HUDEP-2 (cell line): ENCODE results near the gene PF4V1.
"Not testable (repeated sequence)": the region's sequence is repeated elsewhere in the genome, so short reads cannot be mapped to it uniquely, and the experiment has no call there.

Source experiments
- DNase-seq, 76 experiments: peaks; one replicate each; lab custom pipeline; 2025; ENCODE audit not compliant: unreplicated experiment in 76 of 76; lab: John Stamatoyannopoulos, UW

PF4V1 gene

DNA sequence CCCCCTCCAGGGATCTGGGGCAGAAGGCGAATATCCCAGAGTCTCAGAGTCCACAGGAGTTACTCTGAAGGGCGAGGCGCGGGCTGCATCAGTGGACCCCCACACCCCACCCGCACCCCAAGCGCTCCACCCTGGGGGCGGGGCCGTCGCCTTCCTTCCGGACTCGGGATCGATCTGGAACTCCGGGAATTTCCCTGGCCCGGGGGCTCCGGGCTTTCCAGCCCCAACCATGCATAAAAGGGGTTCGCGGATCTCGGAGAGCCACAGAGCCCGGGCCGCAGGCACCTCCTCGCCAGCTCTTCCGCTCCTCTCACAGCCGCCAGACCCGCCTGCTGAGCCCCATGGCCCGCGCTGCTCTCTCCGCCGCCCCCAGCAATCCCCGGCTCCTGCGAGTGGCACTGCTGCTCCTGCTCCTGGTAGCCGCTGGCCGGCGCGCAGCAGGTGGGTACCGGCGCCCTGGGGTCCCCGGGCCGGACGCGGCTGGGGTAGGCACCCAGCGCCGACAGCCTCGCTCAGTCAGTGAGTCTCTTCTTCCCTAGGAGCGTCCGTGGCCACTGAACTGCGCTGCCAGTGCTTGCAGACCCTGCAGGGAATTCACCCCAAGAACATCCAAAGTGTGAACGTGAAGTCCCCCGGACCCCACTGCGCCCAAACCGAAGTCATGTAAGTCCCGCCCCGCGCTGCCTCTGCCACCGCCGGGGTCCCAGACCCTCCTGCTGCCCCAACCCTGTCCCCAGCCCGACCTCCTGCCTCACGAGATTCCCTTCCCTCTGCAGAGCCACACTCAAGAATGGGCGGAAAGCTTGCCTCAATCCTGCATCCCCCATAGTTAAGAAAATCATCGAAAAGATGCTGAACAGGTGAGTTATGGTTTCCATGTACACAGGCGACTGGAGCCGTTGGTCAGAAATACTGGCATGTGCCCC, 16.3 kb downstream of the PF4V1 start, which contains the start of gene CXCL1:
TSS of gene CXCL1 (plus strand) at position 264 of the 926 bp plus-strand sequence. CDS start at position 342, 78 bp downstream.
- no peak for DNase-seq

DNA sequence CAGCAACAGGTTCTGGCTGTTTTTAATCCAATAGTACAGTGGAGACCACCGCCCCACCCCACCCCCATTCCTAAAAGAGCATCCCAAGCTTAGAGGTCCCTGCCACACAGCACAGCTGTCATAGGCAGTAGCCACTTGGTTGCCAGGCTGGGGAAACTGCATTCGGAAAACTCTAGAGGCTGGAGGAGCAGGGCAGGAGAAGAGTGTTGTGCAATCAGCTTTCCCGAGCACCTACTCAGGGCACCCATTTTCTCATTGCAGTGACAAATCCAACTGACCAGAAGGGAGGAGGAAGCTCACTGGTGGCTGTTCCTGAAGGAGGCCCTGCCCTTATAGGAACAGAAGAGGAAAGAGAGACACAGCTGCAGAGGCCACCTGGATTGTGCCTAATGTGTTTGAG, 17.2 kb downstream of the PF4V1 start:
- DNase-seq, result no peak

DNA sequence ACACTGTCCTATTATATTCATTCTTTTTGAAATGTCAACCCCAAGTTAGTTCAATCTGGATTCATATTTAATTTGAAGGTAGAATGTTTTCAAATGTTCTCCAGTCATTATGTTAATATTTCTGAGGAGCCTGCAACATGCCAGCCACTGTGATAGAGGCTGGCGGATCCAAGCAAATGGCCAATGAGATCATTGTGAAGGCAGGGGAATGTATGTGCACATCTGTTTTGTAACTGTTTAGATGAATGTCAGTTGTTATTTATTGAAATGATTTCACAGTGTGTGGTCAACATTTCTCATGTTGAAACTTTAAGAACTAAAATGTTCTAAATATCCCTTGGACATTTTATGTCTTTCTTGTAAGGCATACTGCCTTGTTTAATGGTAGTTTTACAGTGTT, 17.7 kb downstream of the PF4V1 start:
- DNase-seq, result no peak

DNA sequence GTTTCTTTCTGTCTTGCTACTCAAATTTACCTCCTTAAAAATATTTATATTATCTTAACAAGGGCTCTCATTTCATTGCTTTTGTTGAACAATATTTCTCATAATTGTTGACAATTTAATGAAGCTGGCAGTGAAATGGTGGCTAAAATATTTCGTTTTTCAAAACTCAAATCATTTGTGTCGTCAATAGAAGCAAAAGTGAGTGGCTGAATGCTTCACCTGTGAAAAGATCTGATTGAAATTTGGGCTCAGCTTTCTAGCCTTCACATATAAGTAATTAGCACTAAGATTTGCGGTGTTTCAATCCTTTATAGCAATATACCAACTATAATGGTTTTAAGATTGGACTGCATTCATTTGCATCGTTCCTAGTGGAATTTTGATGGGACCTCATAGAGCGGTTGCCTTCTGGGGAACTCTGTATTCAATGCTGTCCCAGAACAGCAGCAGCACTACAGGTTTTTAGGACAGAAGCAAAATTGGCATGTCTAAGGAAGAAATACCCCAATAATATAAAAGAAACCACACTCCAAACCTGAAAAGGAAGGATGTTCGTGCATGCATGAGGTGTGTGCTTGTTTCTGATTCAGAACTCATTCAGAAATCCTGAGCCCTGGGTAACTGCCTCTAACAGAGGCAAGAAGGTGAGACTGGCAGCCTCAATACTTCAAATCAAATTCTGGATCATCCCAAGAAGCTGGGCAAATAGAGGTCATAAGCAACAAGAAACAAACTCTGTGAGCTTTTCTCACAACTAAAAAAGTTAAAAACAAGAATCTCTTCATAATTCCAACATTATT, 18.6 kb downstream of the PF4V1 start:
- no peak for DNase-seq

DNA sequence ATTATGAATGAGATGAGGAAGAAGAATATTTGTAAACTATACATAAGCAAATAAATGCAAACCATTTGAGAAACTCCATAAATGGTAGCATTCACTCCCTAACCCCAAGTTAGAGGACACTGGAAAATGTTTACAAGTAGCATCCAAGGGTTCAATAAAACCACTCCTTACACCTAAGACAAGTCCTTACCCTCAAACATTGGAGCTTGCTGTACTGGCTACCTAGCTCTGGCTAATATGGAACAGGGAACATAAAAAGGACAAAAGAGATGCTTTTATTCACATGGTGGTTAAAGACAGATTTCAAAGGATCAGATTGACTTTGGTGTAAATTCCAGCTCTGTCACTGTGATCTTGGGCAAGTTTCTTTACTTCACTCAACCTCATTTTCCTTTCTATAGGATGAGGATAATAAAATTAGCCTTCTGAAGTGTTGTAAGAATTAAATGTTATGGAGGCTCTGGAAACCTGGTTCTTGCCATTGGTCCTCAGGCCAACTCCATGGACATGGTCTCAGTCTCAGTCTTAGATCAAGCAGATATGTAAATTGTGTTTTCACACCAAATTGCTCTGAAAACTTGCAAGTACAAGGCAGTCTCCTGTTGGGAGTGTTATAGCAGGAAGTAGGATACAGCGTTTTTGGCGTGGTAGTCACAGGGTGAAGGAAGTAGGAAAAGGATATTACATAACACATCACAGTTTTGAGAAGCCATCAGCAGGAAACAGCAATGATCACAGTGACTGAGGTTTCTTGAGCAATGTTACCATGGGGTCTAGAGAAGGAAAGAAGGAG, 19.4 kb downstream of the PF4V1 start:
- no peak for DNase-seq

DNA sequence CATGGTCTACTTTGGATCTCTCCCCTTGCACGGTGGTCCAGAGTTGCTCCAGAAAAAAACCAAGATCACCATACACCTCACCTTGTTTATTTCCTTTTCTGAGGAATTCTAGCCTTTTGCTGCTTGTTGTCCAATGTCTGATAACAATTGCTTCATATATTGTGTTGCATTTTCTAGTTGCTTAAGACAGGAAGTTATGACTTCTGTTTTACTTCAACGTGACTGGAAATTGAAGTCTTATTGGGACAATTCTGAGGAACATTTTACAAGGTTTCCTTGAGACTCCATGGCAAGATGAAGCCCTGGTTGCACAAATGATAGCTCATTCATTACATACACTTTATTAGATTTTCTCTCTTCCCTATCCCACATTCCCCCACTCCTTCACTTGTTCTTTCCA, 21.3 kb downstream of the PF4V1 start:
- DNase-seq, result no peak

DNA sequence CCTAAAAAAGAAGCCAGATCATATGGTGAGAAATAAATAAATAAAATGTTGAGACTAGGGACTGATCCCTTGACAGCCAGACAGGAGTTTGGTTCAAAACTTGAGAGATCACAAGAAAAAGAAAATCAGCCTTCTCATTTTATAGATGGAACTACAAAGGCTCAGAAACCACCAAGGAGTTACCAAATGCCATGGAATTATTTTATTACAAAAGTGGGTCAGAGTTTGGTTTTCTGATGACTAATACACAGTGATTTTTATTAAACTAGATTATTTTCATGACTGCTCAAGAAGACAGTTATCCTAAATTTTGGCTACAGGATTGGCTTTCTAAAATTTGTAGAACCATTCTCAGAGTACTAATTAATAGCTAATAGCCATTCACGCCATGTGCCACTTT, 22.3 kb downstream of the PF4V1 start:
- DNase-seq, result no peak

DNA sequence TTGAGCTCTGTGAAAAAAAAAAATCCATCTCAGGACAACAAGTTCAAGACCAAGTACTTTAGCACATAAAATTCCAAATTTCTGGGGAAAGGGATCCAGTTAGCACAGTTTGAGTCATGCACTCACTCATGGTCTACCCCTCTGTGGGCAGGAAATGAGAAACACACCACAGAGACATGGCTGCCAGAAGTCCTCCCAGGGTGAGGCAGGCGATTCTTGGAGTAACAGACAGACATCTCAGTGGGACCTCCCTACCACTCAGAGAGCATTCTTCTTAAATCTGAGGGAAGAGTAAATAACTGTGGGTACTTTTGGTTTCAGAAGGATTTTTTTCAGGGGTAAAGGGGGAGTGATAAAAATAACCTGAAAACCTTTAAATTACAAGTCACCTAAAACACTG, 30.2 kb downstream of the PF4V1 start:
- no peak for DNase-seq

DNA sequence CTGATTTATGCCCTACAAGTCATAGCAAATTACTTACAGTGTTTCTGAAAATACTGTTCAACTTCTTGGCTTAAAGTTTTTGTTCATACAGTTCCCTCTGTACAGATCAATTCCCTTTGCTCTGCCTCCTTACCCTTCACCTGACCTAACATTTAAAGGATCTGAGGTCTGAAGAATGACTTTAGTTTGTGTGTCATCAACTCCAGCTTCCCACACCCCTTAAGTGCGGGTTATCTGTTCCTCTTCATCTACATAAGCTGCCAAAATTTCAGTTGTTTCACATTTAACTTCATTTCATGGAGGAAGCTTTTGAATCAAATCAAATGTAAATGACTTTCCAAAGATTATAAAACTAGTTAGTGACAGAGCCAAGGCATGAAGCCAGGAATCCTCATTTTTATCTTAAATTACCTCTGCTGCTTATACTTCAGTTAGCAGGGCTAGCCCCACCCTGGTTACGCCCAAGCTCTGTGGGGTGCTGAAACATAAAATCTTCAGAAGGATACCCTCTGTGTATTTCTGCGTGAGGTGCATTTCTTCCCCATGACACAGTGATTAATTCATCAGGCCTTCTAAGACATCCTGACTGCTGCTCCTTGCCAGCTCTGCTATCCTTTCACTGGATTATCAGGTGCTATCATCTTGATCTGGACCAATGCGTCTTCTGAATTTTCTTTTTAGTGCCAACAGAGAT, 32.6 kb downstream of the PF4V1 start:
- DNase-seq, result peak in 2 of 76 experiments; percentile 2 to 9

DNA sequence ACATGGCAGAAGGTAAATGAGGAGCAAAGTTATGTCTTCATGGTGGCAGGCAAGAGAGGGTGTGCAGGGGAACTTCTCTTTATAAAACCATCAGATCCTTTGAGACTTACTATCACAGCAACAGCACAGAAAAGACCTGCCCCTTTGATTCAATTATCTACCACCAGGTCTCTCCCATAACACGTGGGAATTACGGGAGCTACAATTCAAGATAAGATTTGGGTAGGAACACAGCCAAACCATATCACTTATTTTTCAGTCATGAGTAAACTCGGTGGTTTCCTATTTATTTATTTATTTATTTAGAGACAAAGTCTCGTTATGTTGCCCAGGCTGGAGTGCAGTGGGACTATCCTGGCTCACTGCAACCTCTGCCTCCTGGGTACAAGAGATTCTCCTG, 38.2 kb downstream of the PF4V1 start:
- DNase-seq, result no peak

DNA sequence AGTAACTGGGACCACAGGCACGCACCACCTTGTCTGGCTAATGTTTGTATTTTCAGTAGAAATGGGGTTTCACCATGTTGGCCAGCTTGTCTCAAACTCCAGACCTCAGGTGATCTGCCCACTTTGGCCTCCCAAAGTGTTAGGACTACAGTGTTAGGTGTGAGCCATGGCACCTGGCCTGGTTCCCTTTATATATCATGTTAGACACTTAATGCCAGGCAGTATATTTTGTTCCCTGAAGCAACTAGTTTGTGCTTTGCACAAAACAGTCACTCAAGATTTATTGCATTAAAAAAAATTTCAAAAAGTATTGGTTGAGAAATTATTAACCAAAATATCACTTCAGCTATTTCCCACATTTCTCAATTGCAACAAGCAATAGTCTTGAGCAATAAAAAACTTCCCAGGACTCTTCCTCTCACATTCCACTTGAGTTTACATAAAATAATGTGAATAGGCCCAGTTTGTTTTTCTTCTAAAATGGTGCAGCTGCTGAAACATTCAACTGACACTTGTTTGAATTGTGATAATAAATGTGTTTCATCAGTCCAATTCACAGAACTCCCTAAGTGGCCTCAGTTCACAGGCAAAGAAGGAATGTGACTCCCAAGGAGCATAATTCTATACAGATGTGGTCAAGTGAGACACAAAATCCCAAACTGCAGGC, 38.8 kb downstream of the PF4V1 start:
- no peak for DNase-seq

DNA sequence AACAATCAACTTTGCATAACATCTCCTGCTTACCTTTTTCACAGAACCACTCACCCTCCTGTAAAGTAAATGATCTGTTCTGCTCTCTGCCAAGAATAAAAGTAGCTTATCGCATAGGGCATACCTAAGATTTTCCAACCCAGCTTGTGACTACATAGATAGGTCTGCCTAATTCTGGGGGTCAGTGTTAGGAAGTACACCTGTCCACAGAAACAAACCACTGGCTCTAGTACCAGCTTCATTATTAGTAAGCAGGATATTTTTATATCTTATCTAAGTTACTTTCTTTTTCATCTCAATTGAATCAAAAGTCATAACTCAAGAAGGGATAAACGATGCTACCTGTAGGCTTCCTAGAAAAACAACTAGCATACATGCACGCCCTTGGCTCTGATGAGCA, 39.9 kb downstream of the PF4V1 start:
- no peak for DNase-seq

DNA sequence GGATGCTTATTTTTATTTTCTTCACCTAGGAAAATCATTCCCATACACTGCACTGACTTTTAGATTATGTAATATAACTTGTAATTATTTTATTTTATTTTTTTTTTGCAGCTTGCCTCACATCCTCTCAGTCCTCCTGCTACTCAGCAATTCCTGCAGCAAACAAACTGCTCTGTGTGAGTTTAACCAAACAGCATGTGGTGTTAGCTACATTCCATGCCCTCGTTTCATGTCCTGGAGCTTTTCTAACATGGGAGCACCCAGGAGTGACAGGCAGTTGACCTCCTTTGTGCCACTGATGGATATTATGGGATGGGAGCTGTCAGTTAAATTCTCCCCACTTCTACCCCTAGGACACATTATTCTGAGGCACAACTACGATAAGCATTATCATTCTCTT, 40.9 kb downstream of the PF4V1 start:
- no peak for DNase-seq

DNA sequence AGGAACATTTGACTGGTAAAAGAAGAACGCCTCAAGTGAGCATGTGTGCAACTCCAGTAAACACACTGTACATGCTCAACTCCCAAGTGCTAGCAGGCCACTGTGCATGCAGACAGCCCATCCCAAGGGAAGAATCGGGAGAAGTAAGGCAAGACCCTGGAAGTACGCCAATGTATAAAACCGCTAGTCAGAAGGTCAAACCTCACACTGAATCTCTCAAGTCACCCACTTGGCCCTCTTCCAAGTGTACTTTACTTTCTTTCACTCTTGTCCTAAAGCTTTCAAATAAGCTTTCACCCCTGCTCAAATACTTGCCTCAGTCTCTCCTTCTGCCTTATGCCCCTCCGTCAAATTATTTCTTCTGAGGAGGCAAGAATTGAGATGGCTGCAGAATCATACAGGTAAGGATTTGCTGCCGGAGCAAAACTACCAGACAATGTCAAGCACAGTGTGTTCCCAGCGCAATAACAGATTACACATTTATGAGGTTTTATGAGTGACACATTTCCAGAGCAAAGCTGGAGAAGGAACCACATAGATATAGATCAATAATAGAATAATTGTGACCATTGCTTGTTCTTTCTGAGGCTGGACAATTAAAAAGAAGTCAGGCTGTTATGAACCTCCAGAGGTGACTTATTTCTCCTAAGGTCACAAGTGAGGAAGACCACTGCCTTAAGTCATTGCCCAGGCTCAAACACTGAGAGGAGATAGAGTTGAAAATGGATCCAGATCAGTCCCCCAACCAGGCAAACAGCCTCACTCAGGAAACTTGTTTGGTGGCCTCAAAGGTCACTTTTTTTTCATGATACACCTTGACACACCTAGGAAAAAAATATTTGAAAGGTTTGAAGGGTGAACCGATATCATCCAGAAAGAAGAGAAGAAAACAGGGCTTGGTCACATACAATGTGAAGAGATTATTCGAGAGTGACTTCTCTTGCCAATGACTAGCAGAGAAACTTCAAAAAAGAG, 42.4 kb downstream of the PF4V1 start:
- no peak for DNase-seq

DNA sequence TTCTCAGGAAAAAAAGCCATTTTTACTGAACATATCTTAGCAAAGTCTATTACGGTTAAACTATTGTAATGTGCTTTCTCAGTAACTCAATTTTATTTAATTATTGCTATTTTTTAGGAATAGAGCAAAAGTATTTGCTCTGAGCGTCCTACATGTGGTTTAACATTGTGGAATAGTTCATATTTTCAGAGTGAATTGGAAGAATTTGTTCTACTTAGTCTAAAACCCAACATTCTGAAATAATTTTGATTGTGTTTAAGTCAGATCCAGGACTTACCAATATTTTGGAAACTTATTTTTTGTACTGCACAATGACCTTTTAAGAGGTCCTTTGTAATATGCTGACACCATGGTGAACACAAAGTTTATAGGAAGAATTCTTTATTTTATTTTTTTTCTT, 43.3 kb downstream of the PF4V1 start:
- DNase-seq, result no peak

DNA sequence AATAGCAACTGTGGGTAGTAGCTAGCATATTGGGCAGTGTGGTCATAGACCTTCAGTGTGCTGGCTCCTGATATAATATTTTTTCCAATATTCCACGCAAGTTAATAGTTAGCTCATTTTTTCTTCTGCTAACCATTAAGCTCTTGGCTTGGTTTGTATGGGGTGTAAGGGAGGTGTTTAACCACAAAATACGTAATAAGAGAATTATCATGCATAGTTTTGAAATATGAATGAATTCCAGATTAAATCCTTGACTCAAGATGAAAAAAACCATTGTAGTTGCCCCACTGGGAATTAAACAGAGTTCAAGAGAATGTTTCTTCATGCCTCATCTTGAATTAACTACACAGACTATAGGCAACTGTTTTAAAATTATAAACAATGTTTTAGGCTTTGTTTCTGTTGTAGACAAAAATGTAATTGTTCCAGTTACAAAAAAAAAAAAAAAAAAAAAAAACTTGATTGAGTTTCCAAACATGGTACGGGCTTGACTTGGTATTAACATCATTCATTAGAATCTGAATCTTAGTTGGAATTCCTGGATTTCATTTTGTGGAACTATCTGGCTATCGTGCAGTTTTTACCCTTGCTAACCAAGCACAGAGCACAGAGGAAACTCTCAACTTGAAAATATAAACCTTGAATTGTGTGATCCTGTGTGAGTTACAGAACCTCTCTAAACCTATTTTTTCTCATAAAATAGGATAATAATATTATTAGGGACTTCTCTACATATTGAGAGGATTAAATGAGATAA, 44.5 kb downstream of the PF4V1 start:
- DNase-seq, result no peak

DNA sequence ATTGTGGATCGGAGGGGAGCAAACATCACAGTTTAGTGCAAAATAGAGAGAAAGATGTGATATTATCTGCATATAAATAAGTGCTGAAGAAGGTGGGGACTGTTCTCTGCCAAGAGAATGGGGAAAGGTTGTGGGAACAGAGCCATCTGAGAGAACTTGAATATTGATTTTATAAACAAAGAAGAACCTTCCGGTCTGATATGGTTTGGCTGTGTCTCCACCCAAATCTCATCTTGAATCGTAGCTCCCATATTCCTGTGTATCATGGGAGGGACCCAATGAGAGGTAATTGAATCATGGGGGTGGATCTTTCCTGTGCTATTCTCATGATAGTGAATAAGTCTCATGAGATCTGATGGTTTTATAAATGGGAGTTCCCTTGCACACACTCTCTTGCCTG, 46.2 kb downstream of the PF4V1 start:
- DNase-seq, result not testable (repeated sequence)

DNA sequence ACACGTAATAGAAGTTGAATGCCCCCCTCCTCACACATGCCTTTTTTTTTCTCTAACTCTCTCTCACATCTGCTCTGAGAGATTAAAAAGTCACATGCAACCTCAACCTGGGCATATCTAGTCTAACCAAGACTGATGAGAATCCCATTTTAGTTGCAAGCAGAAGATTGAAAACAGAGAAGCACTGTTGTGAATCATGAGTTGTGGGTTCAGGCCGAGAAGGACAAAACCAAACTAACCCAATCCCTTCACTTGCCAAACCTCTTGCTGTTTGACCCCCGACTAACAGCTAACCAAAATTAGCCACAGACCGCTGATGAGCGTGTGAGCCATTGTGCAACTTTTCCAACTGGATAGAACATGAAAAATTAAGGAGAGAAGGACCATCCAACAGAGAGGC, 47.9 kb downstream of the PF4V1 start:
- DNase-seq, result no peak
